Neural crest cell (in vitro differentiated cells): ENCODE results near the gene TBC1D20. TPM values are rescaled to one million over a fixed set of nuclear protein-coding genes. Genes with fewer than 3 reads are reported as not detected.
A peak's percentile ranks its signal among the peaks of the same experiment; 100 is the strongest.
"Not testable (repeated sequence)": the region's sequence is repeated elsewhere in the genome, so short reads cannot be mapped to it uniquely, and the experiment has no call there.

ENCODE experiments used
- DNase-seq: peaks from one replicate; pipeline ENCODE4 v3.0.0; 2021; ENCODE audit warnings: low read depth, mixed read lengths, low spot score
- H3K27ac Mint-ChIP-seq: one replicate; pipeline ENCODE4 v1.8.0; 2021; ENCODE audit warnings: mild to moderate bottlenecking, mixed read lengths; ENCODE audit not compliant: unreplicated experiment
- H3K27me3 Mint-ChIP-seq: 2 replicates; pipeline ENCODE4 v1.8.0; 2021; ENCODE audit warnings: low read depth, mild to moderate bottlenecking, mixed read lengths
- H3K36me3 Mint-ChIP-seq: 2 replicates; pipeline ENCODE4 v1.8.0; 2021; ENCODE audit warnings: low read depth, mild to moderate bottlenecking, mixed read lengths
- H3K4me1 Mint-ChIP-seq: 2 replicates; pipeline ENCODE4 v1.8.0; 2021; ENCODE audit warnings: mixed read lengths
- H3K4me3 Mint-ChIP-seq: one replicate; pipeline ENCODE4 v1.8.0; 2021; ENCODE audit warnings: mild to moderate bottlenecking, mixed read lengths
- H3K9me3 Mint-ChIP-seq: 2 replicates; pipeline ENCODE4 v1.8.0; 2021; ENCODE audit warnings: mixed read lengths
- CTCF ChIP-seq: fragments of 200-600 bp; sonication (generic); conservative IDR thresholded peaks from 2 replicates; pipeline ENCODE4 v1.5.0; 2021; ENCODE audit warnings: antibody characterized with exemption, mild to moderate bottlenecking
- long read RNA-seq: library from polyadenylated mRNA; unstranded; transcript quantifications from one replicate; pipeline ENCODE4 v2.0.0, GENCODE V29; 2020
- total RNA-seq: library from RNA; stranded (reverse); gene quantifications from 2 replicates; pipeline ENCODE4 v1.2.1, GENCODE V29; 2021

TBC1D20 gene
- total RNA-seq: 30.4 and 33.3 TPM in 2 replicates
- long read RNA-seq, partial matches to known transcripts: 1 of 2 reads
- long read RNA-seq, other reads (novel, unspliced or antisense): 1 of 2 reads

GRCh38 chr20:462199-462991 is at the start of gene TBC1D20:
Gene TBC1D20, minus strand, starts transcription at chr20:462533. Its CDS starts 128 bp downstream, at chr20:462405.
- H3K27ac Mint-ChIP-seq: peak within 1 kb of the TSS; percentile 94
- H3K4me1 Mint-ChIP-seq: peaks cover 43% of the 10 kb centered on the region
- H3K4me3 Mint-ChIP-seq: peak within 1 kb of the TSS; percentile 98
- H3K36me3 Mint-ChIP-seq: peaks cover 2% of the 10 kb centered on the region
- DNase-seq: peak; percentile 70
- H3K9me3 Mint-ChIP-seq: peaks cover 8% of the 10 kb centered on the region
- H3K27me3 Mint-ChIP-seq: peaks cover 4% of the 10 kb centered on the region
- no peak for TF ChIP-seq CTCF

GRCh38 chr20:510328-511057 is 48.2 kb upstream of the TBC1D20 start:
- H3K27me3 Mint-ChIP-seq, H3K4me3 Mint-ChIP-seq, H3K27ac Mint-ChIP-seq, DNase-seq, H3K9me3 Mint-ChIP-seq: not testable (repeated sequence)
- Mint-ChIP-seq H3K36me3 (peaks cover 13% of the 10 kb centered on the region), H3K4me1 (peaks cover 14% of the 10 kb centered on the region)

- H3K27me3 Mint-ChIP-seq, H3K27ac Mint-ChIP-seq, H3K4me3 Mint-ChIP-seq, H3K9me3 Mint-ChIP-seq, H3K4me1 Mint-ChIP-seq, DNase-seq: not testable (repeated sequence)
- H3K36me3 Mint-ChIP-seq: peaks cover 11% of the 10 kb centered on the region
Measured at GRCh38 chr20:508364-508787, 46.0 kb upstream of the TBC1D20 start.

- no peak overlapping the region for H3K4me3 Mint-ChIP-seq
- no peak overlapping the region for H3K27ac Mint-ChIP-seq
- peaks cover 16% of the 10 kb centered on the region for H3K36me3 Mint-ChIP-seq
- H3K27me3 Mint-ChIP-seq: no peaks in the 10 kb centered on the region
- no peaks in the 10 kb centered on the region for H3K9me3 Mint-ChIP-seq
- H3K4me1 Mint-ChIP-seq: peaks cover 4% of the 10 kb centered on the region
- no peak for TF ChIP-seq CTCF
- no peak for DNase-seq
Measured at GRCh38 chr20:507761-508332, 45.5 kb upstream of the TBC1D20 start.

GRCh38 chr20:507006-507758 is 44.8 kb upstream of the TBC1D20 start:
- Mint-ChIP-seq H3K4me1 (peaks cover 4% of the 10 kb centered on the region), H3K27me3 (no peaks in the 10 kb centered on the region), H3K4me3 (no peak overlapping the region), H3K36me3 (peaks cover 18% of the 10 kb centered on the region), H3K27ac (no peak overlapping the region), H3K9me3 (no peaks in the 10 kb centered on the region)
- no peak for TF ChIP-seq CTCF
- no peak for DNase-seq

- H3K27ac Mint-ChIP-seq: no peak overlapping the region
- H3K36me3 Mint-ChIP-seq: peaks cover 21% of the 10 kb centered on the region
- H3K4me1 Mint-ChIP-seq: no peaks in the 10 kb centered on the region
- TF ChIP-seq CTCF: no peak
- H3K4me3 Mint-ChIP-seq: no peak overlapping the region
- no peaks in the 10 kb centered on the region for H3K27me3 Mint-ChIP-seq
- no peak for DNase-seq
- no peaks in the 10 kb centered on the region for H3K9me3 Mint-ChIP-seq
Measured at GRCh38 chr20:504632-505075, 42.3 kb upstream of the TBC1D20 start.
